Hepatocyte (in vitro differentiated cells): ENCODE results near the gene PRKACG. TPM values are rescaled to one million over a fixed set of nuclear protein-coding genes. Genes with fewer than 3 reads are reported as not detected.
A peak's percentile ranks its signal among the peaks of the same experiment; 100 is the strongest.

Source experiments
- DNase-seq: peaks from one replicate; pipeline ENCODE4 v3.0.0-alpha.2; 2016; ENCODE audit warnings: low spot score
- H2AFZ ChIP-seq: fragments of 200-600 bp; sonication (generic); 2 replicates; pipeline ENCODE4 v1.6.0; 2016; ENCODE audit warnings: antibody characterized with exemption, mild to moderate bottlenecking
- H3K27ac ChIP-seq: fragments of 200-600 bp; sonication (generic); 2 replicates; pipeline ENCODE4 v1.5.1; 2016; ENCODE audit warnings: mild to moderate bottlenecking
- H3K27me3 ChIP-seq: fragments of 200-600 bp; sonication (generic); 2 replicates; pipeline ENCODE4 v1.6.1; 2016
- H3K36me3 ChIP-seq: fragments of 200-600 bp; sonication (generic); replicated peaks from 2 replicates; pipeline ENCODE4 v1.5.1; 2016; ENCODE audit warnings: low read depth; ENCODE audit not compliant: insufficient read depth
- H3K4me1 ChIP-seq: fragments of 200-600 bp; sonication (generic); 2 replicates; pipeline ENCODE4 v1.5.1; 2016; ENCODE audit warnings: mild to moderate bottlenecking, moderate library complexity; ENCODE audit not compliant: insufficient read depth
- H3K4me2 ChIP-seq: fragments of 200-600 bp; sonication (generic); 2 replicates; pipeline ENCODE4 v1.6.0; 2016
- H3K4me3 ChIP-seq: fragments of 200-600 bp; sonication (generic); 2 replicates; pipeline ENCODE4 v1.5.1; 2016; ENCODE audit warnings: mild to moderate bottlenecking
- H3K79me2 ChIP-seq: fragments of 200-600 bp; sonication (generic); 2 replicates; pipeline ENCODE4 v1.6.0; 2017; ENCODE audit warnings: mild to moderate bottlenecking
- H3K9me2 ChIP-seq: fragments of 200-600 bp; sonication (generic); replicated peaks from 2 replicates; pipeline ENCODE4 v1.6.0; 2017; ENCODE audit warnings: mild to moderate bottlenecking; ENCODE audit not compliant: insufficient read depth
- H3K9me3 ChIP-seq: fragments of 200-600 bp; sonication (generic); 2 replicates; pipeline ENCODE4 v1.5.1; 2016; ENCODE audit warnings: low read depth, mild to moderate bottlenecking
- H4K20me1 ChIP-seq: fragments of 200-600 bp; sonication (generic); 2 replicates; pipeline ENCODE4 v1.6.0; 2016; ENCODE audit warnings: mild to moderate bottlenecking; ENCODE audit not compliant: insufficient read depth, poor library complexity, severe bottlenecking
- CTCF ChIP-seq: fragments of 200-600 bp; sonication (generic); IDR thresholded peaks from 2 replicates; pipeline ENCODE4 v1.5.1; 2016; ENCODE audit warnings: antibody characterized with exemption, mild to moderate bottlenecking; ENCODE audit not compliant: poor library complexity
- EZH2 ChIP-seq: fragments of 200-600 bp; sonication (generic); IDR thresholded peaks from 2 replicates; pipeline ENCODE4 v1.6.1; 2016; ENCODE audit warnings: antibody characterized with exemption, mild to moderate bottlenecking, borderline replicate concordance
- EZH2phosphoT487 ChIP-seq: fragments of 200-600 bp; sonication (generic); IDR thresholded peaks from one replicate; pipeline ENCODE4 v1.6.1; 2018; ENCODE audit warnings: antibody characterized with exemption, mild to moderate bottlenecking, low read depth, moderate library complexity; ENCODE audit not compliant: unreplicated experiment, severe bottlenecking
- WGBS: methylation state at CpG from one replicate; pipeline ENCODE4 v1.1.6; 2016; ENCODE audit warnings: low lambda C conversion rate; ENCODE audit errors: missing lambda C conversion rate; 5-methylcytosine and 5-hydroxymethylcytosine counted together
- polyA plus RNA-seq: library from polyadenylated mRNA; unstranded; fragments of >200 nt; fragmentation: Nextera tagmentation; extraction: Ambion mirVana; gene quantifications from 2 replicates; pipeline ENCODE4 v1.2.1, GENCODE V29; 2016
- total RNA-seq: library from RNA; depleted of rRNA; stranded (reverse); fragments of >200 nt; gene quantifications from 2 replicates; pipeline ENCODE4 v1.2.3, GENCODE V29; 2014

Gene PRKACG
- total and polyA plus RNA-seq, 2 experiments from 2014 or later, result not detected

- H3K4me3 ChIP-seq, result no peak overlapping the region
Measured at GRCh38 chr9:68999393-69000105, 14.4 kb downstream of the PRKACG start.

GRCh38 chr9:68998812-68999211 is 15.1 kb downstream of the PRKACG start:
- Histone ChIP-seq H3K4me1 (no peaks in the 10 kb centered on the region), H2AFZ (no peak overlapping the region), H3K79me2 (no peaks in the 10 kb centered on the region), H3K9me3 (no peaks in the 10 kb centered on the region), H3K27ac (no peak overlapping the region), H3K27me3 (no peaks in the 10 kb centered on the region), H4K20me1 (no peaks in the 10 kb centered on the region), H3K9me2 (no peaks in the 10 kb centered on the region), H3K4me2 (no peak overlapping the region), H3K4me3 (no peak overlapping the region), H3K36me3 (no peaks in the 10 kb centered on the region)
- DNase-seq, result no peak
- WGBS, result 83% methylated on average over 5 of the region's 5 CpGs
- no peak for TF ChIP-seq EZH2

More at GRCh38 chr9:68999393-69000105, 14.4 kb downstream of the PRKACG start:
- H3K27ac ChIP-seq, result no peak overlapping the region
- no peaks in the 10 kb centered on the region for H3K9me3 ChIP-seq
- TF ChIP-seq EZH2phosphoT487 (no peak), EZH2 (no peak), CTCF (peak; percentile 88)
- peaks cover 2% of the 10 kb centered on the region for H3K4me1 ChIP-seq
- H3K4me2 ChIP-seq, result no peak overlapping the region
- H4K20me1 ChIP-seq, result no peaks in the 10 kb centered on the region
- H3K9me2 ChIP-seq, result no peaks in the 10 kb centered on the region
- WGBS, result 37% methylated on average over 10 of the region's 10 CpGs
- no peaks in the 10 kb centered on the region for H3K79me2 ChIP-seq
- H3K27me3 ChIP-seq, result no peaks in the 10 kb centered on the region
- no peak overlapping the region for H2AFZ ChIP-seq
- peak; percentile 86 for DNase-seq
- no peaks in the 10 kb centered on the region for H3K36me3 ChIP-seq

- Histone ChIP-seq H3K4me1 (no peaks in the 10 kb centered on the region), H3K36me3 (no peaks in the 10 kb centered on the region), H3K4me3 (no peak overlapping the region), H2AFZ (no peak overlapping the region), H3K9me2 (no peaks in the 10 kb centered on the region), H4K20me1 (no peaks in the 10 kb centered on the region), H3K4me2 (no peak overlapping the region), H3K79me2 (no peaks in the 10 kb centered on the region), H3K9me3 (no peaks in the 10 kb centered on the region), H3K27ac (no peak overlapping the region), H3K27me3 (no peaks in the 10 kb centered on the region)
- WGBS, result 89% methylated on average over 4 of the region's 4 CpGs
- TF ChIP-seq EZH2, result no peak
- no peak for TF ChIP-seq EZH2phosphoT487
- no peak for TF ChIP-seq CTCF
- DNase-seq, result no peak
Measured at GRCh38 chr9:68998385-68998784, 15.5 kb downstream of the PRKACG start.

- Histone ChIP-seq H3K27ac (no peak overlapping the region), H2AFZ (no peak overlapping the region), H3K27me3 (no peaks in the 10 kb centered on the region), H3K4me3 (no peak overlapping the region), H3K9me3 (no peaks in the 10 kb centered on the region), H3K4me1 (no peaks in the 10 kb centered on the region), H3K36me3 (no peaks in the 10 kb centered on the region), H3K79me2 (no peaks in the 10 kb centered on the region), H4K20me1 (no peaks in the 10 kb centered on the region), H3K9me2 (no peaks in the 10 kb centered on the region), H3K4me2 (no peak overlapping the region)
- no peak for DNase-seq
- TF ChIP-seq CTCF (no peak), EZH2phosphoT487 (no peak), EZH2 (no peak)
- WGBS, result 64% methylated on average over 3 of the region's 3 CpGs
Measured at GRCh38 chr9:68997666-68998065, 16.2 kb downstream of the PRKACG start.
